IMR-90 (cell line): ENCODE measurements around the gene C14orf180. TPM values are rescaled to one million over a fixed set of nuclear protein-coding genes. Genes with fewer than 3 reads are reported as not detected.

Source experiments
- ATAC-seq: fragments of 200-7000 bp; cut with Tn5 transposase; 2 replicates; pipeline ENCODE4 v1.9.1; 2020; ENCODE audit warnings: low read depth, mild to moderate bottlenecking, moderate library complexity
- BruUV-seq: library from RNA; stranded (reverse); fragments of 400-500 nt; replicated peaks from 2 replicates; lab custom pipeline; 2021; lab: Mats Ljungman, UMichigan
- CTCF ChIA-PET: fragments of 300-600 bp; formaldehyde crosslinking; extraction: SDS; loops from one replicate; lab custom pipeline; 2021; ENCODE audit warnings: antibody characterized with exemption; lab: Yijun Ruan, JAX
- POLR2A ChIA-PET: fragments of 300-600 bp; sonication (Branson Sonifier 250); formaldehyde crosslinking; loops from one replicate; lab custom pipeline; 2022; ENCODE audit warnings: antibody characterized with exemption; ENCODE audit not compliant: unreplicated experiment; lab: Charles Lee
- DNase-seq: peaks from one replicate; pipeline ENCODE4 v3.0.0; 2013
- H2AFZ ChIP-seq: replicated peaks from 2 replicates; pipeline ENCODE3; 2013; ENCODE audit warnings: low read length, mild to moderate bottlenecking; ENCODE audit not compliant: poor library complexity
- H2AK5ac ChIP-seq: 2 replicates; pipeline ENCODE4 v1.6.1; 2013; ENCODE audit warnings: low read depth, low read length, inconsistent platforms
- H2AK9ac ChIP-seq: replicated peaks from 2 replicates; pipeline ENCODE3; 2013; ENCODE audit warnings: mild to moderate bottlenecking, low read depth, low read length, moderate library complexity; ENCODE audit not compliant: poor library complexity
- H2BK120ac ChIP-seq: 2 replicates; pipeline ENCODE4 v1.6.1; 2013; ENCODE audit warnings: low read depth, low read length, inconsistent platforms
- H2BK15ac ChIP-seq: 3 replicates; pipeline ENCODE4 v1.6.1; 2013; ENCODE audit warnings: low read depth, low read length, inconsistent platforms
- H2BK20ac ChIP-seq: 2 replicates; pipeline ENCODE4 v1.6.1; 2013; ENCODE audit warnings: low read depth, mild to moderate bottlenecking, inconsistent platforms, low read length, moderate library complexity
- H2BK5ac ChIP-seq: 2 replicates; pipeline ENCODE4 v1.6.1; 2013; ENCODE audit warnings: mild to moderate bottlenecking, low read depth, low read length, inconsistent platforms; ENCODE audit not compliant: poor library complexity, severe bottlenecking
- H3K14ac ChIP-seq: replicated peaks from 2 replicates; pipeline ENCODE4 v1.6.1; 2013; ENCODE audit warnings: low read depth, low read length, inconsistent platforms
- H3K18ac ChIP-seq: 2 replicates; pipeline ENCODE4 v1.6.1; 2013; ENCODE audit warnings: low read depth, low read length, control low read depth
- H3K23ac ChIP-seq: 2 replicates; pipeline ENCODE4 v1.6.1; 2013; ENCODE audit warnings: low read depth, low read length, inconsistent platforms
- H3K27ac ChIP-seq: 2 replicates; pipeline ENCODE4 v1.5.1; 2013; ENCODE audit warnings: mild to moderate bottlenecking, control low read depth, low read length; ENCODE audit not compliant: insufficient read depth
- H3K27me3 ChIP-seq: 2 replicates; pipeline ENCODE4 v1.6.1; 2013; ENCODE audit warnings: low read length; ENCODE audit not compliant: control insufficient read depth, insufficient read depth
- H3K36me3 ChIP-seq: 2 replicates; pipeline ENCODE4 v1.6.1; 2013; ENCODE audit warnings: low read length, mixed read lengths; ENCODE audit not compliant: control insufficient read depth, insufficient read depth
- H3K4ac ChIP-seq: 2 replicates; pipeline ENCODE4 v1.6.1; 2013; ENCODE audit warnings: low read depth, low read length, inconsistent platforms
- H3K4me1 ChIP-seq: 2 replicates; pipeline ENCODE4 v1.6.1; 2013; ENCODE audit warnings: low read length, mixed read lengths; ENCODE audit not compliant: control insufficient read depth, insufficient read depth
- H3K4me2 ChIP-seq: 2 replicates; pipeline ENCODE4 v1.6.1; 2013; ENCODE audit warnings: low read depth, mild to moderate bottlenecking, control low read depth, low read length, moderate library complexity
- H3K4me3 ChIP-seq: 2 replicates; pipeline ENCODE4 v1.5.1; 2013; ENCODE audit warnings: low read depth, mild to moderate bottlenecking, control low read depth, low read length, moderate library complexity; ENCODE audit not compliant: insufficient read depth
- H3K56ac ChIP-seq: 2 replicates; pipeline ENCODE4 v1.6.1; 2013; ENCODE audit warnings: low read length, inconsistent platforms; ENCODE audit not compliant: insufficient read depth; ENCODE audit errors: extremely low read depth
- H3K79me1 ChIP-seq, 2 experiments: 2 replicates each; pipeline ENCODE4 v1.6.1; 2013; ENCODE audit warnings: low read length in 2 of 2, inconsistent platforms in 1 of 2, low read depth in 1 of 2
- H3K9ac ChIP-seq: 2 replicates; pipeline ENCODE4 v1.6.1; 2013; ENCODE audit warnings: low read depth, low read length, control low read depth
- H3K9me1 ChIP-seq: 2 replicates; pipeline ENCODE4 v1.6.1; 2013; ENCODE audit warnings: low read length, inconsistent platforms; ENCODE audit not compliant: insufficient read depth
- H3K9me3 ChIP-seq: 2 replicates; pipeline ENCODE4 v1.6.1; 2013; ENCODE audit warnings: low read length; ENCODE audit not compliant: control insufficient read depth, insufficient read depth
- H4K20me1 ChIP-seq: 2 replicates; pipeline ENCODE4 v1.6.1; 2013; ENCODE audit warnings: low read length, inconsistent platforms; ENCODE audit not compliant: insufficient read depth
- H4K5ac ChIP-seq: 2 replicates; pipeline ENCODE4 v1.6.1; 2013; ENCODE audit warnings: mild to moderate bottlenecking, low read depth, low read length, control low read depth
- H4K8ac ChIP-seq, 2 experiments: 2 replicates each; pipeline ENCODE4 v1.6.1; 2013; ENCODE audit warnings: low read depth in 2 of 2, low read length in 2 of 2, control low read depth in 1 of 2, inconsistent platforms in 1 of 2
- H4K91ac ChIP-seq: 2 replicates; pipeline ENCODE4 v1.6.1; 2013; ENCODE audit warnings: low read depth, low read length, inconsistent platforms; ENCODE audit not compliant: insufficient read depth
- BHLHE40 ChIP-seq: fragments of 150-350 bp; IDR thresholded peaks from 2 replicates; pipeline ENCODE4 v1.6.1; 2016; ENCODE audit warnings: mild to moderate bottlenecking, low read depth, low read length
- CEBPB ChIP-seq: IDR thresholded peaks from 2 replicates; pipeline ENCODE4 v1.6.1; 2012; ENCODE audit warnings: low read depth, low read length, improper control_type of control experiment
- CHD1 ChIP-seq: IDR thresholded peaks from 2 replicates; pipeline ENCODE4 v1.6.1; 2012; ENCODE audit warnings: low read depth, low read length, improper control_type of control experiment
- CTCF ChIP-seq: conservative IDR thresholded peaks from 2 replicates; pipeline ENCODE4 v1.5.1; 2012; ENCODE audit warnings: mild to moderate bottlenecking, low read depth, low read length, improper control_type of control experiment
- ELK1 ChIP-seq: fragments of 150-350 bp; IDR thresholded peaks from 2 replicates; pipeline ENCODE4 v1.6.1; 2016; ENCODE audit warnings: low read depth, mild to moderate bottlenecking, low read length, moderate library complexity, borderline replicate concordance
- FOS ChIP-seq: fragments of 150-350 bp; IDR thresholded peaks from 2 replicates; pipeline ENCODE4 v1.6.1; 2016; ENCODE audit warnings: low read depth, low read length
- MAFK ChIP-seq: IDR thresholded peaks from 2 replicates; pipeline ENCODE4 v1.6.1; 2012; ENCODE audit warnings: low read depth, low read length, improper control_type of control experiment
- MAZ ChIP-seq: IDR thresholded peaks from 2 replicates; pipeline ENCODE4 v1.6.1; 2012; ENCODE audit warnings: low read depth, mild to moderate bottlenecking, low read length, improper control_type of control experiment, moderate library complexity, borderline replicate concordance
- MXI1 ChIP-seq: IDR thresholded peaks from 2 replicates; pipeline ENCODE4 v1.6.1; 2012; ENCODE audit warnings: low read depth, mild to moderate bottlenecking, low read length, moderate library complexity, borderline replicate concordance
- NFE2L2 ChIP-seq: fragments of 150-350 bp; IDR thresholded peaks from 2 replicates; pipeline ENCODE4 v1.6.1; 2016; ENCODE audit warnings: low read depth, mild to moderate bottlenecking, low read length
- POLR2A ChIP-seq: IDR thresholded peaks from 2 replicates; pipeline ENCODE4 v1.6.1; 2012; ENCODE audit warnings: mild to moderate bottlenecking, low read depth, low read length
- RAD21 ChIP-seq: IDR thresholded peaks from 2 replicates; pipeline ENCODE4 v1.6.1; 2012; ENCODE audit warnings: low read length, improper control_type of control experiment
- RCOR1 ChIP-seq: IDR thresholded peaks from 2 replicates; pipeline ENCODE4 v1.6.1; 2012; ENCODE audit warnings: mild to moderate bottlenecking, low read length, improper control_type of control experiment; ENCODE audit not compliant: insufficient replicate concordance
- RFX5 ChIP-seq: IDR thresholded peaks from 2 replicates; pipeline ENCODE4 v1.8.0; 2012; ENCODE audit warnings: low read depth, mild to moderate bottlenecking, low read length, moderate library complexity
- SMC3 ChIP-seq: fragments of 150-350 bp; IDR thresholded peaks from 2 replicates; pipeline ENCODE4 v1.6.1; 2016; ENCODE audit warnings: low read depth, mild to moderate bottlenecking, antibody characterized with exemption, low read length, moderate library complexity
- USF2 ChIP-seq: fragments of 150-350 bp; IDR thresholded peaks from 2 replicates; pipeline ENCODE4 v1.6.1; 2017; ENCODE audit warnings: mild to moderate bottlenecking, antibody characterized with exemption, low read length, low read depth
- WGBS, 2 experiments: methylation state at CpG; one replicate each; pipeline versions ENCODE4 v1.1.5 to v1.1.7; 2013; ENCODE audit warnings: missing lambda C conversion rate in 2 of 2; ENCODE audit not compliant: insufficient read length in 1 of 2; ENCODE audit errors: extremely low coverage in 2 of 2; 5-methylcytosine and 5-hydroxymethylcytosine counted together
- dilution Hi-C: fragments of 300-500 bp; cut with HindIII; formaldehyde crosslinking; loops from one replicate; pipeline ENCODE4 v1.14.3; 2018; ENCODE audit warnings: low sequenced_read_pairs; ENCODE audit not compliant: unreplicated experiment
- in situ Hi-C: fragments of 300-500 bp; cut with MboI; formaldehyde crosslinking; loops from 3 replicates; pipeline ENCODE4 v1.14.3; 2019; ENCODE audit warnings: low sequenced_read_pairs, inconsistent platforms, mixed read lengths
- intact Hi-C: fragments of 100-400 bp; cut with micrococcal nuclease; formaldehyde crosslinking; loops from 2 replicates; pipeline ENCODE4 v1.10.0; 2022
- polyA plus RNA-seq, 3 experiments: library from polyadenylated mRNA; depleted of rRNA; stranded (reverse); fragments of >200 nt; gene quantifications; 2 replicates each; pipeline ENCODE4 v1.2.3, GENCODE V29; 2012; ENCODE audit warnings: low replicate concordance in 1 of 3
- total RNA-seq: library from RNA; depleted of rRNA; stranded (reverse); fragments of >200 nt; gene quantifications from 2 replicates; pipeline ENCODE4 v1.2.3, GENCODE V29; 2012

Gene C14orf180
- total and polyA plus RNA-seq, 2 of the 4 experiments (the other 2 are of a cell fraction): not detected

GRCh38 chr14:104596927-104597351, 17.4 kb downstream of the C14orf180 start:
- no peak overlapping the region for H2BK15ac ChIP-seq
- H4K20me1 ChIP-seq: no peaks in the 10 kb centered on the region
- ChIA-PET POLR2A (no interaction called here), CTCF (no interaction called here)
- no peak overlapping the region for H3K4me2 ChIP-seq
- H3K27me3 ChIP-seq: peaks cover 4% of the 10 kb centered on the region; the same call in 1 of the 2 replicates
- in situ Hi-C loops: no loop called here
- no peaks in the 10 kb centered on the region for H3K4me1 ChIP-seq
- H3K79me1 ChIP-seq: no peaks in the 10 kb centered on the region
- no peak overlapping the region for H4K8ac ChIP-seq
- H3K9me3 ChIP-seq: no peaks in the 10 kb centered on the region
- no peak overlapping the region for H2AFZ ChIP-seq
- H2AK5ac ChIP-seq: no peak overlapping the region
- no peak overlapping the region for H4K91ac ChIP-seq
- H3K23ac ChIP-seq: no peak overlapping the region
- H3K9ac ChIP-seq: no peak overlapping the region
- BruUV-seq: no TSS peak
- ATAC-seq: no peak
- H4K5ac ChIP-seq: no peak overlapping the region
- H2AK9ac ChIP-seq: no peak overlapping the region
- H3K27ac ChIP-seq: no peak overlapping the region
- no peak overlapping the region for H2BK5ac ChIP-seq
- H3K4ac ChIP-seq: no peak overlapping the region
- no peak for DNase-seq
- H2BK120ac ChIP-seq: no peak overlapping the region
- H2BK20ac ChIP-seq: no peak overlapping the region
- WGBS, 2 experiments: 79% methylated on average over 19 of the region's 21 CpGs; no CpG with 5 or more reads in 1 of the 2 experiments
- no peak overlapping the region for H3K56ac ChIP-seq
- no peak overlapping the region for H3K4me3 ChIP-seq
- no peak overlapping the region for H3K18ac ChIP-seq
- no peak overlapping the region for H3K14ac ChIP-seq
- H3K9me1 ChIP-seq: 0 out of 2 replicates have a peak, but pooled peaks cover 4% of the 10 kb centered on the region
- dilution Hi-C loops: no loop called here
- intact Hi-C loops: no loop called here
- no peaks in the 10 kb centered on the region for H3K36me3 ChIP-seq
- no peak for TF ChIP-seq CHD1
- TF ChIP-seq SMC3: no peak
- TF ChIP-seq RFX5: no peak
- TF ChIP-seq CEBPB: no peak
- TF ChIP-seq NFE2L2: no peak
- TF ChIP-seq POLR2A: no peak
- TF ChIP-seq USF2: no peak
- TF ChIP-seq ELK1: no peak
- TF ChIP-seq MXI1: no peak
- TF ChIP-seq RCOR1: no peak
- no peak for TF ChIP-seq CTCF
- TF ChIP-seq BHLHE40: no peak
- no peak for TF ChIP-seq MAFK
- no peak for TF ChIP-seq RAD21
- no peak for TF ChIP-seq FOS
- no peak for TF ChIP-seq MAZ
